ENCODE data around the gene RETN. TPM values are rescaled to one million over a fixed set of nuclear protein-coding genes. Genes with fewer than 3 reads are reported as not detected.

RETN gene
- total RNA-seq, 4 donors from 2014 or later = not detected

- no peak overlapping the region for H3K27ac ChIP-seq
- 58 to 59% methylated on average over 15 of the region's 15 CpGs for WGBS, 2 donors
- no peak overlapping the region for H3K4me3 ChIP-seq
- H3K36me3 ChIP-seq = no peaks in the 10 kb centered on the region
- no peak for DNase-seq (ENCODE audit: low spot score in 2 of 2)
- TF ChIP-seq CTCF (IDR thresholded peaks at IDR 0.05) = no peak
- TF ChIP-seq EP300 (IDR thresholded peaks at IDR 0.05) = no peak
- TF ChIP-seq POLR2A (IDR thresholded peaks at IDR 0.05) = no peak
- no peaks in the 10 kb centered on the region for H3K9me3 ChIP-seq
- peaks cover 0 to 45% of the 10 kb centered on the region in 2 donors for H3K27me3 ChIP-seq
- no peaks in the 10 kb centered on the region for H3K4me1 ChIP-seq
Measured at GRCh38 chr19:7699417-7700401, 30.9 kb downstream of the RETN start.

- Histone ChIP-seq H3K27ac (no peak overlapping the region), H3K36me3 (no peaks in the 10 kb centered on the region), H3K27me3 (peaks cover 0 to 49% of the 10 kb centered on the region in 2 donors), H3K9me3 (no peaks in the 10 kb centered on the region), H3K4me3 (no peak overlapping the region), H3K4me1 (no peaks in the 10 kb centered on the region)
- DNase-seq (ENCODE audit: low spot score in 2 of 2) = no peak
- WGBS, 2 donors = 84 to 88% methylated on average over 11 to 12 of the region's 12 CpGs
- no peak for TF ChIP-seq CTCF (IDR thresholded peaks at IDR 0.05)
- TF ChIP-seq EP300 (IDR thresholded peaks at IDR 0.05) = no peak
- no peak for TF ChIP-seq POLR2A (IDR thresholded peaks at IDR 0.05)
Measured at GRCh38 chr19:7701049-7701653, 32.3 kb downstream of the RETN start.

GRCh38 chr19:7701654-7702457 lies 33.0 kb downstream of the RETN start, which contains the start of gene FCER2:
Gene FCER2 (minus strand): TSS chr19:7702131. CDS start chr19:7699760, 2,371 bp downstream.
- Histone ChIP-seq H3K9me3 (no peaks in the 10 kb centered on the region), H3K36me3 (no peaks in the 10 kb centered on the region), H3K4me1 (no peaks in the 10 kb centered on the region), H3K4me3 (no peak within 1 kb of the TSS), H3K27me3 (peaks cover 0 to 47% of the 10 kb centered on the region in 2 donors), H3K27ac (no peak within 1 kb of the TSS)
- no peak for TF ChIP-seq POLR2A (IDR thresholded peaks at IDR 0.05)
- whole genome bisulfite sequencing, 2 donors = 50 to 61% methylated on average over 19 to 20 of the region's 20 CpGs
- DNase-seq (ENCODE audit: low spot score in 2 of 2) = no peak

- TF ChIP-seq CTCF (IDR thresholded peaks at IDR 0.05) (no peak), EP300 (IDR thresholded peaks at IDR 0.05) (no peak), POLR2A (IDR thresholded peaks at IDR 0.05) (no peak)
- no peak for DNase-seq (ENCODE audit: low spot score in 2 of 2)
- H3K27ac ChIP-seq = no peak overlapping the region
- no peak overlapping the region for H3K4me3 ChIP-seq
- no peaks in the 10 kb centered on the region for H3K4me1 ChIP-seq
- H3K9me3 ChIP-seq = no peaks in the 10 kb centered on the region
- 61 to 69% methylated on average over 8 of the region's 8 CpGs for WGBS, 2 donors
- H3K27me3 ChIP-seq = peaks cover 0 to 32% of the 10 kb centered on the region in 2 donors
- H3K36me3 ChIP-seq = no peaks in the 10 kb centered on the region
Measured at GRCh38 chr19:7703332-7703731, 34.5 kb downstream of the RETN start.

- DNase-seq (ENCODE audit: low spot score in 2 of 2) = no peak
- no peak overlapping the region for H3K27ac ChIP-seq
- no peak for TF ChIP-seq POLR2A (IDR thresholded peaks at IDR 0.05)
- no peak for TF ChIP-seq EP300 (IDR thresholded peaks at IDR 0.05)
- no peak for TF ChIP-seq CTCF (IDR thresholded peaks at IDR 0.05)
- no peaks in the 10 kb centered on the region for H3K36me3 ChIP-seq
- no peak overlapping the region for H3K4me3 ChIP-seq
- no peaks in the 10 kb centered on the region for H3K4me1 ChIP-seq
- 65 to 73% methylated on average over 6 of the region's 6 CpGs for WGBS, 2 donors
- H3K27me3 ChIP-seq = peaks cover 0 to 24% of the 10 kb centered on the region in 2 donors
- no peaks in the 10 kb centered on the region for H3K9me3 ChIP-seq
Measured at GRCh38 chr19:7704280-7705060, 35.6 kb downstream of the RETN start.

Measured in tibial nerve (tissue), 4 donors.